ES-I3 (cell line): ENCODE data around the gene MRAP2.
"Not testable (repeated sequence)": the region's sequence is repeated elsewhere in the genome, so short reads cannot be mapped to it uniquely, and the experiment has no call there.

Source experiments
- H3K36me3 ChIP-seq: 2 replicates; pipeline ENCODE4 v1.6.1; 2013; ENCODE audit warnings: mild to moderate bottlenecking, low read length, control low read depth, moderate library complexity; ENCODE audit not compliant: insufficient read depth
- H3K4me1 ChIP-seq: 2 replicates; pipeline ENCODE4 v1.6.1; 2013; ENCODE audit warnings: mild to moderate bottlenecking, control low read depth, low read length; ENCODE audit not compliant: insufficient read depth
- H3K9ac ChIP-seq: 2 replicates; pipeline ENCODE4 v1.6.1; 2013; ENCODE audit warnings: low read depth, mild to moderate bottlenecking, low read length, moderate library complexity
- H3K9me3 ChIP-seq: 2 replicates; pipeline ENCODE4 v1.6.1; 2013; ENCODE audit warnings: mild to moderate bottlenecking, low read length, moderate library complexity; ENCODE audit not compliant: control insufficient read depth, insufficient read depth

The MRAP2 gene

DNA sequence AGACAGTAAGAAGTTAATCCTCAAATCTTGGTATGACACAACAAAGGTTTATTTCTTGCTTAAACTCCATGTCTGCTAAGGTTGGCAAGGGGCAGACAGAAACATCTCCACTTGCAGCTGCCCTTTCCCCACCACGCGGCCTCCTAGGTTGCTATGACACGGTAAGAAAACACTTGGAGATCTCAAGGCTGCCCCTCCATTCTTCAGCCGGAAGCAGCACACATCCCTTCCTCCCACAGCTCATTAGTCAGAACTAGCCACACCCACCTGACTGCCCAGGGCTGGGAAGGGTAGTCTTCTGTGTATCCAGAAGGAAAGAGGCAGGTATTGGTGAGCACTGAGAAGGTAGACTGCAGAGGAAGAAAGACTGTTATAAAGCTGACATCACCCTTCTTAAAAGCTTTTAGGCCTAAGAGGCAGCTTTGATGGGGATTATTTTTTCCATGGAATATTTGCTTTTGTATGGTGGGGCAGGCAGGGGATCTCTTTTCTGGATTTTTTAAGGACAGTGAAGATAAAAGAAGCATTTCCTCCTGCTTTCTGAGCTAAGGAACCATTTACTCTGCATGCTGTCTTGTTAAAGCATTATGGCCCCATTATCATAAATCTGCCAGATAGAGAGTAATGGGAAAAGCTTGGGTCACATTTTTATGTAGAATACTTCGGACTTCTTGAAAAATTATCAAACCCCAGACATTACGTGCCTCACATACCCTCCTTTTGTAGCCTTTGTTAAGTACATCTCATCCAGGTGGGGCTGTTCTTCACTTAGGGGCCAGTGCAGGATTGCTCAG lies 41.6 kb downstream of the MRAP2 start:
- H3K9me3 ChIP-seq, result no peaks in the 10 kb centered on the region
- H3K36me3 ChIP-seq, result no peaks in the 10 kb centered on the region
- no peak overlapping the region for H3K9ac ChIP-seq
- no peaks in the 10 kb centered on the region; the same call in 1 of the 2 replicates for H3K4me1 ChIP-seq

- Histone ChIP-seq H3K9me3 (no peaks in the 10 kb centered on the region), H3K36me3 (no peaks in the 10 kb centered on the region), H3K4me1 (no peaks in the 10 kb centered on the region; the same call in 1 of the 2 replicates), H3K9ac (no peak overlapping the region)
Measured at GRCh38 chr6:84077645-84078044, 44.1 kb downstream of the MRAP2 start.

GRCh38 chr6:84078335-84078734 lies 44.8 kb downstream of the MRAP2 start:
- Histone ChIP-seq H3K4me1 (peaks cover 5% of the 10 kb centered on the region; the same call in 1 of the 2 replicates), H3K36me3 (no peaks in the 10 kb centered on the region), H3K9me3 (no peaks in the 10 kb centered on the region), H3K9ac (no peak overlapping the region)

- Histone ChIP-seq H3K4me1 (peaks cover 14% of the 10 kb centered on the region; the same call in 1 of the 2 replicates), H3K36me3 (no peaks in the 10 kb centered on the region), H3K9ac (no peak overlapping the region), H3K9me3 (no peaks in the 10 kb centered on the region)
Measured at GRCh38 chr6:84081222-84081621, 47.6 kb downstream of the MRAP2 start.

DNA sequence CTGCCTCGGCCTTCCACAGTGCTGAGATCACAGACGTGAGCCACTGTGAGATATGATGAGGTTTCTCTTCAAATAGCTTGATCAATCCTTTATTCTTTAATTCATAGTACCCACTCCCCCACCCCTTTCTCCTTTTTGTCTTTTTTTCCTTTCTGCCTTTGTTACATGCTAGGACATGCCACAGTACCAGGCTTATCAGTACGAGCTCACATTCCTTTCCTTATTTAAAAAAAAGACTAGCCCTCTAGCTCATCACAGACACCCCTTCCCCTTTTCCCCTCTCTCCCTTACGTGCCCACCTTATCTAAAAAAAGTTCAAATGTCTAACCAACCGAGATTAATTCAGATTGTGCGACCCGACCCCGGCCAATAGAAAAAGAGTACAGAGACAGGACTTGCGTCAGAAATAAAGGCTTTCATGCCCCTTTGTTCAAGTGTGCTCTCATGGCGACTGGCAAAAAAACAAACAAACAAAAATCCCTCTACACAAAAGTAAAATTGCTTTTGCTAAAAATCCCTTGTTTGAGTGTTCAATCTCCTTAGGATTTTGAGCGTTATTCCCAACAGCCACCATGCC lies 49.2 kb downstream of the MRAP2 start:
- Histone ChIP-seq H3K36me3 (no peaks in the 10 kb centered on the region), H3K9ac (no peak overlapping the region; the same call in 1 of the 2 replicates), H3K9me3 (no peaks in the 10 kb centered on the region), H3K4me1 (peaks cover 14% of the 10 kb centered on the region)

- not testable (repeated sequence) for H3K36me3 ChIP-seq, H3K9me3 ChIP-seq, H3K9ac ChIP-seq
- peaks cover 31% of the 10 kb centered on the region for H3K4me1 ChIP-seq
Measured at GRCh38 chr6:84084705-84085104, 51.1 kb downstream of the MRAP2 start.

GRCh38 chr6:84086056-84086455 lies 52.5 kb downstream of the MRAP2 start:
- no peaks in the 10 kb centered on the region for H3K36me3 ChIP-seq
- peaks cover 31% of the 10 kb centered on the region for H3K4me1 ChIP-seq
- no peak overlapping the region for H3K9ac ChIP-seq
- no peaks in the 10 kb centered on the region for H3K9me3 ChIP-seq

- no peaks in the 10 kb centered on the region for H3K9me3 ChIP-seq
- H3K4me1 ChIP-seq, result peaks cover 31% of the 10 kb centered on the region
- H3K36me3 ChIP-seq, result no peaks in the 10 kb centered on the region
- no peak overlapping the region for H3K9ac ChIP-seq
Measured at GRCh38 chr6:84086545-84087429, 53.2 kb downstream of the MRAP2 start.

- Histone ChIP-seq H3K9me3 (no peaks in the 10 kb centered on the region), H3K36me3 (no peaks in the 10 kb centered on the region), H3K4me1 (peaks cover 24% of the 10 kb centered on the region), H3K9ac (no peak overlapping the region)
Measured at GRCh38 chr6:84089081-84089480, 55.5 kb downstream of the MRAP2 start.

DNA sequence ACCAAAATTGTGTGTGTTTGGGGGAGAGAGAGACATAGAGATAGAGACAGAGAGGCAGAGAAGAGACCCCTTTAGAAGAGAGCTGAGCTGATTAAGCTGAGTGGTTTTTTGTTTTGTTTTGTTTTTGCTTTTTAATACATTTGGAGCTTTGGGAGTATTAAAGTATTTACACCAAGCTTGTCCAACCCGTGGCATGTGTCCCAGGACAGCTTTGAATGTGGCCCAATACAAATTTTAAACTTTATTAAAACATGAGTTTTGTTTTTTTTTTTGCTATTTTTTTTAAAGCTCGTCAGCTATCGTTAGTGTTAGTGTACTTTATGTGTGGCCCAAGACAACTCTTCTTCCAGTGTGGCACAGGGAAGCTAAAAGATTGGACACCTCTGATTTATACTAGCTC lies 56.0 kb downstream of the MRAP2 start:
- H3K4me1 ChIP-seq, result peaks cover 20% of the 10 kb centered on the region
- no peaks in the 10 kb centered on the region for H3K36me3 ChIP-seq
- H3K9ac ChIP-seq, result no peak overlapping the region
- H3K9me3 ChIP-seq, result no peaks in the 10 kb centered on the region

DNA sequence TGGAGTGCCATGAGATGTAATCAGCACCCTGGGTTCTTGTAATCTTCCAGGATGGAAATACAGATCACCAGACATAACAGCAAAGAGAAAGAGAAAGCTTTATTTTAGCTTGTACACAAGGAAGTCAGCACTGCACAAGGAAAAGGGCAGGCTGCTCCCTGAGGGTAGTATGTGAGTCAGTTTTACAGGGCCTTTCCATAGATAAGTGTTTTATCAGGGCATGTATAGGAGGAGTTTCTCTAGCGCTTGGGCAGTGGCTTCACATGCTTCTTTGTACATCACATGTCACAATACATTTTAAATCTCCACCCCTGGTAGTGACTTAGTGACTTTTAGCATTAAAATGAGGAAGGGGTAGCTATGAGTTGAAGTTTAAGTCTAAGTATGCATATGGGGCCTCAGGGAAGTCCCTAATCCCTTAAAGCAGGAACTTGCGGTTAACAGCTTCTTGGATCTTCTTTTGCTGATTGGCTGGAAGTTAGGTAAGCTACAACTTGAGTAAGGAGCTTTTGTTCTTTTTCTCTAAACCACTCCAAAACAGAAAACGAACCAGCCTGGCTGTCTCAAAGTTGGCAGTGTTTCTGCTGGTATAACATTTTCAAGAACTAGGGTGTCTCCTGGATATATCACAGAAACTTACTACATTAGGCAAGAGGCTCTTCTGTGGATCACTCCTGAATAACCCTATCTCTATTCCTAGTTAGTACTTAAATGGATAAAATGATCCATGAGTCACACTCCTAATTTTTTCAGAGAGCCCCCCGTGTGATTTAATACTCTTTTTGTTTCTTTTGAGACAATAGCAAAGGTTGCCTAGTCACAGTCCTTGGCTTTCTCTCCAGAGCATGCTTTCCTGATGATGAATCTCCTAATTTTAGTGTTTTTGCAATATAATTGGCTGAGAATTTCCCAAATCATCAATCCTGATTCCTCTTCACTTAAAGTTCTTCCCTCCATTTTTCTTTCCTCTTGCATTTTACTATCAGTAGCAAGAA lies 60.2 kb downstream of the MRAP2 start:
- peaks cover 7% of the 10 kb centered on the region; the same call in 1 of the 2 replicates for H3K4me1 ChIP-seq
- H3K9me3 ChIP-seq, result no peaks in the 10 kb centered on the region
- no peak overlapping the region for H3K9ac ChIP-seq
- no peaks in the 10 kb centered on the region for H3K36me3 ChIP-seq

GRCh38 chr6:84095156-84095555 lies 61.6 kb downstream of the MRAP2 start:
- no peaks in the 10 kb centered on the region for H3K4me1 ChIP-seq
- H3K9me3 ChIP-seq, result no peaks in the 10 kb centered on the region
- H3K9ac ChIP-seq, result no peak overlapping the region
- H3K36me3 ChIP-seq, result no peaks in the 10 kb centered on the region

- Histone ChIP-seq H3K36me3 (no peaks in the 10 kb centered on the region), H3K9me3 (no peaks in the 10 kb centered on the region), H3K4me1 (no peaks in the 10 kb centered on the region), H3K9ac (no peak overlapping the region)
Measured at GRCh38 chr6:84103029-84103428, 69.5 kb downstream of the MRAP2 start.
